ENCODE measurements around the gene SLC22A17.

DNA sequence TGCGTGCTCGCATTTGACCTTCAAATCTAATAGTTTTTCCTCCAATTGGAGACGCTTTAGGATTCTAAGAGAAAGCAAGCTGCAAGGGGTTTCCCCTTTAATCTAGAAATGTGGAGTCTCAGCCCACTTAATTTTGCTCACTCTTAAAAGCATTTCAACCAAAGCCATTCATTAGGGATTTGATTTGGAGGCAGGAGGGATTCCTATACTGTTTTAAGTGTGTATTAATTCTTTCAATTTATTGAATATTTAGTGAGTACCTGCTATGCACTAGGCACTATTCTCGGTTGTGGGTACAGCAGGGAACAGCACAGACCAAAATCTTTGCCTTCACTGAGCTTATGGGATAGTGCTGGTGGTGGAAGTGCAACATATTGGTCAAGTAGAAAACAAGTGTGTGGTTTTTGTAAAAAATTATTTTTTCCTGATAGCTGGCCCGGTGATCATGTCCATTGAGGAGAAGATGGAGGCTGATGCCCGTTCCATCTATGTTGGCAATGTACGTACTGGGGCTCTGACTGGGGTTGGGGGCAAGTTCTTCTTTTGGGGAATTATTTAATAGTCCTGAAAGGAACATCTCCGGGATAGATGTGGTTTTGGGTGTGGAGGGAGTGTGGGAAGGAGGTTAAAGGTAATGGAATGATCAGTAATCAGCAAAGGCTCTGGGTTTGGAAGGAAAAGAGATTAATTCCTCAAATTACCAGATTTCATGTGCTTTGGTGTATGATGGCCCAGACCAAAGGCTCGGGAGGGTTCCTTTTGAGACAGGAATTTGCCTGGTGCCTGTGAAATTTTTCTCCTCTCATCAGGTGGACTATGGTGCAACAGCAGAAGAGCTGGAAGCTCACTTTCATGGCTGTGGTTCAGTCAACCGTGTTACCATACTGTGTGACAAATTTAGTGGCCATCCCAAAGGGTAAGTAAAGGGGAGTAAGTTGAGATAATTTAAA is 29.8 kb downstream of the SLC22A17 start:
- TF ChIP-seq, protein P1, sequence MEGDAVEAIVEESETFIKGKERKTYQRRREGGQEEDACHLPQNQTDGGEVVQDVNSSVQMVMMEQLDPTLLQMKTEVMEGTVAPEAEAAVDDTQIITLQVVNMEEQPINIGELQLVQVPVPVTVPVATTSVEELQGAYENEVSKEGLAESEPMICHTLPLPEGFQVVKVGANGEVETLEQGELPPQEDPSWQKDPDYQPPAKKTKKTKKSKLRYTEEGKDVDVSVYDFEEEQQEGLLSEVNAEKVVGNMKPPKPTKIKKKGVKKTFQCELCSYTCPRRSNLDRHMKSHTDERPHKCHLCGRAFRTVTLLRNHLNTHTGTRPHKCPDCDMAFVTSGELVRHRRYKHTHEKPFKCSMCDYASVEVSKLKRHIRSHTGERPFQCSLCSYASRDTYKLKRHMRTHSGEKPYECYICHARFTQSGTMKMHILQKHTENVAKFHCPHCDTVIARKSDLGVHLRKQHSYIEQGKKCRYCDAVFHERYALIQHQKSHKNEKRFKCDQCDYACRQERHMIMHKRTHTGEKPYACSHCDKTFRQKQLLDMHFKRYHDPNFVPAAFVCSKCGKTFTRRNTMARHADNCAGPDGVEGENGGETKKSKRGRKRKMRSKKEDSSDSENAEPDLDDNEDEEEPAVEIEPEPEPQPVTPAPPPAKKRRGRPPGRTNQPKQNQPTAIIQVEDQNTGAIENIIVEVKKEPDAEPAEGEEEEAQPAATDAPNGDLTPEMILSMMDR (IDR thresholded peaks at IDR 0.05; ENCODE audit: low read depth, low read length, missing input control) = no peak
- no peak for TF ChIP-seq NR2F2 (IDR thresholded peaks at IDR 0.05)
- TF ChIP-seq YY1 (IDR thresholded peaks at IDR 0.05) = no peak
- no peak for TF ChIP-seq HNF4A (conservative IDR thresholded peaks at IDR 0.05)
- no peak for TF ChIP-seq JUND (IDR thresholded peaks at IDR 0.05)
- TF ChIP-seq, protein P2, sequence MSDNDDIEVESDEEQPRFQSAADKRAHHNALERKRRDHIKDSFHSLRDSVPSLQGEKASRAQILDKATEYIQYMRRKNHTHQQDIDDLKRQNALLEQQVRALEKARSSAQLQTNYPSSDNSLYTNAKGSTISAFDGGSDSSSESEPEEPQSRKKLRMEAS (IDR thresholded peaks at IDR 0.05) = no peak
- no peak for TF ChIP-seq HNF4G (IDR thresholded peaks at IDR 0.05)
- no peak for TF ChIP-seq SP1 (IDR thresholded peaks at IDR 0.05)
